Epithelial cell of prostate (primary cell): ENCODE results near the gene TCAIM.

Experiments used
- DNase-seq: peaks from one replicate; pipeline ENCODE4 v3.0.0-alpha.2; 2011; ENCODE audit warnings: low read depth, low spot score
- H3K27ac ChIP-seq: fragments of 450-650 bp; 2 replicates; pipeline ENCODE4 v1.5.1; 2017; ENCODE audit warnings: mild to moderate bottlenecking

Gene TCAIM

DNA sequence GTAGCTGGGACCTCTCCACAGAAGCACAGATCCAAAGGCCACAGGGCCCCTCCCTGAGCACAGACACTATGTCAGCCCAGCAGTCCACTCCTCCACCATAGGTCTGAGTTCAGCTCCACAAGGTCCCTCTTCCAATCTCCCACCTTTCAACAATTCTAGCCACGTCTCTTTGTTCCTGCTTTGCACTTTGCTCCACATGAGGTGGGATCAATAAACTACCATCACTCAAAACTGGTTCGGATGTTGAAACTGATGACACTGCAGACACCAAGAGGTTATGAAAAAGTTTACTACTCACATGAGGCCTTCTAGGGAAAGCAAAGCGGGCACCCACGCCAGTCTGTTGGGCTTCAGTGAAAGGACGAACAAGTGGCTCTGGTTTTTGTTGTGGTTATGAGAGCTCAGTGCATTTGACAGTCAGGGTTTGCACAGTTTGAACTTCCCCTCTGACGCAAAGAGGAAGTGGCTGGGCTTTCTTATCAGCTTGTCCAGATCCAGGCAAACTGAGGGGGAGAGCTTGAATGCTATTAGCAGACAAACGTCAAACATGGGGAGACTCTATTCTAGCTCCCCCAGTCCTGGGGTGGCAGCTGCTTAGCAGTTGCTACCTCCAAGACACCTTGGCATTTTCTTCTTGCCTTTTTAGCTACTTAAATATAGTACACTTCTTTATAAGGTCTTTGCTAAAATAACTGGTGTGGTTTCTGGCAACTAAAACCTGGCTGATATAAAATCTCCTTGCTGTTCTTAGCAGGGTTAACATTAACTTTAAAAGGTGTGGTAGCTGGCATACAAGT, 101.1 kb downstream of the TCAIM start:
- H3K27ac ChIP-seq: no peak overlapping the region
- DNase-seq: no peak

DNA sequence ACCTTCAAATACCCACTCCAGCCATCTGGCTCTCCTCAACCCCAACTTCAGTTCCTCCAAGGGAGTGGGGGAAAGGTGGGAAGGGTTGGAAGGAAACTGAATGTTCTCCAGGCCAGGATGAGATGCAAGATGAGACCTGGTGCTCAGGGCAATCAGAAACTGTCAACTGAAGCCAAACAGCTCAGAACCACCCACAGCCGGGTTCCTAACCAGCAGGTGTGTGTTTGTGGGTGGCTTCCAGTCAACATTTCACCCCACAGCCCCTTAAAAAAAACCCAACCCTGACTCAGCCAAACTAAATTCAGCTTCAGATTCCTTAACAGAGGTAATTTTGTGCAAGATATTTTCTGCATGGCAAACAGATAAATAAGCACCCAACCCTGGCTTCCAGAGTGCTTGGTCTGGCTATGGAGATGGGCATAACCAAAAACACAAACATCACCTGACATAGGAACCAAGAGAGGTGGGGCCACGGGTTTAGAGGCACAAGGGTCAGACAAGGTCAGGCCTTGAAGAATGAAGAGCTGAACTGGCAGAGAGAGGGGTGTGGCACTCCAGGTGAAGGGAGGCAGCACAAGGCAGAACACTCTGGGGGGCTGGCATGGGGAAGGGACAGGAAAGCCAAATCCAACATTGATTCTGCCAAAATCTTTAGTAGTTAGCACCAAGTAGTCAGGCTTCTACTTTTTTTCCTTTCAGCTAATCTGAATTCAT, 104.2 kb downstream of the TCAIM start:
- no peak for DNase-seq
- no peak overlapping the region for H3K27ac ChIP-seq

DNA sequence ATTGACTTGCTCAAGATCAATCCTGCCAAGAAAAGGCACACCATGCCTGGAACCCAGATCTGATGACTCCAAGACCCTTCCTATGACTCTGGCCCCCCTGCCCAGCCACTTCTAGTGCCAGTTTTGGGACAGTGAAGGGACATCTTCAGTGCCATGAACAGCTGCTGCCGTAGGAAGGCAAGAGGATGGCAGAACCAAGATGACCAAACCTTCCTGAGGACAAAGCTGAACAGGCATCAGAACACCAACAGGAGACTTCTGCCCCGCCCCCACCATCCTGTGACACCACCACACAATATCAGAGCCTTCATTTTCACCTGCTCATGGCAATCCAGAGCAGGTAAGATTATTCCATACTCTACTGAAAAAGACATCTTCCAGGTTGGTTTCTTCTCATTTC, 105.9 kb downstream of the TCAIM start:
- DNase-seq: no peak
- H3K27ac ChIP-seq: no peak overlapping the region

DNA sequence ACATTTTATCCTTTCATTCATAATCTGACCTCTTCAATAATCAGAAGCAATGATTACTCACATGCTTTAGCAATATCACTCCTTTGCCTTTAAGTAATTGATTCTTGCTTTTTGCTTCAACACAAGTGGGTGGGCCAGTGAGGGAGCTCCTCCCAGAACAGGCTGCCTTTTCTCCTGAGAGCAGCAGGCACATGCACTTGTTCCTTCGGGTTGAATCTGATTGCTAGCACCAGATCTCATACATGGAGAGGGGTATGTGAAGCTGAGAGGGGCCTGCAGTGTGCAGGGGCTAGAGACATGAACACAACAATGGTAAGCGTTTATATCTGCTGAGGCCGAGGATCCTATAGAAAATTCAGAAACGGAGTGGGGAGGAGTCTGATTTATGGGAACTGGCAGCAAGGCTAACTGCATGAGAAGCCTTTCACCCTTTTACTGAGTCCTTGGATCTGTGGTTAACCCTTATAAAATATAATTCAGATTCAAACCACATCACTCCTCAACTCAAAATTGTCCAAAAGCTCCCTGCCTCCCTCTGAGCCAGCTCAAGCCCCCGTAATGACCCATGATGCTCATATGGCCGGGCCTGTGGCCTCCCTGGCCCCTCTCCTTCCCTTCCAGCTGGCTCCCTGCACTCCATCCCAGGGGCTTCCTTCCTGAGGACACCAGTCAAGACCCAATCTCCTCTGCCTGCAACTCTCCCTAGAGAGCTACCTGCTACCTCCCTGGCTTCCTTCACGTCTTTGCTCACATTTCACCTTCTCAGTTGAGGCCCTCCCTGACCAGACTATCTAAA, 106.5 kb downstream of the TCAIM start:
- no peak overlapping the region for H3K27ac ChIP-seq
- DNase-seq: no peak

DNA sequence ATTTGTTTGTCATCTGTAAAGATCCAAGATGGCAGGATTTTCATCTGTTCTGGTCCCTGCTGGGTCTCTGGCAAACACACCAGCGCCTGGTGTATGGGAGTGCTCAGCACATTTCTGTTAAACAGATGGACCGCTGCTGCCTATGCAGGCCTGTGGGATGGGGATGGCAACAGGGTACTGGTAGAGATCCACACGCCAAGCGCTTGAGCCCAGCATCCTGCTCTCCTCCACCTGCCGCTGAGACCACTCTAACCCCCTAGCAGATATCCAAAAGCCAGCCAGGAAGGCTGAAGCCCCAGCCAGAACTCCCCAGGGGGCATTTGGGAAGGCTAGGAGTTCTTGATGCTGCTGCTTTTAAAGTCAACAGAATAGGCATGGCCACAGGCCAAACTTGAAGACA, 107.2 kb downstream of the TCAIM start:
- DNase-seq: no peak
- no peak overlapping the region for H3K27ac ChIP-seq

DNA sequence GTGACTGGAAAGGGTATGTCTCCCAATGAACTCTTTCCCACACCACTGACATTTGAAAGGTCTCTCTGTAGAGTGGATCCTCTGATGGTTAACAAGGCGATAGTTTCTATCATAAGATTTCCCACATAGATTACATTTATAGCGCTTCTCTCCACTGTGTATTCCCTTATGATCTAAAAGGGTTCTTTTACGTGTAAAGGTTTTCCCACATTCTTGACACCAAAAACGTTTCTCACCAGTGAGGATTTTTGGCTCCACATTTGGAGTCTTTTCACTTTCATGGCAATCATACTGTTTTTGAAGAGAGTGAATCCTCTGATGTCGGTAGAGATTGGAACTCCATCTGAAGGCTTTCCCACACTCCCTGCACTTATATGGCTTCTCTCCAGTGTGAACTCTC, 108.4 kb downstream of the TCAIM start:
- no peak for DNase-seq
- no peak overlapping the region for H3K27ac ChIP-seq

DNA sequence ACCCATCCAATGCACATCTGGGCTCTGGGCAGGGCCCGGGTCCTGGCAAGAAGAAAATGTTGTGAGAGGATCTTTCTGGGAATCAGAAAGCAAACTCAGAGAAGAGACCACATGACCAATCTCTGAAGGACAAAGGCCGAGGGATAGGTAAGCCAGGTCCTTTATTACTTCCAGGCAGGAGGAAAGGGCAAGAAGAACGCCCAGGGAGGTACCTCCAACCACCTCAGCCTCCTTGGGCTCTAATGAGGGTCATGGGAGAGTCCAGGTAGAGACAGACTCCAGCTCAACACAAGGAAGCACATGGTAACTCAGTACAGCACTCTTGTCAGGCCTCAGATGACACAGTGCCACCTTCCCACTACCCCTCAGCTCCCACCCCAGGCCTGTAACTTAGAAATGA, 112.9 kb downstream of the TCAIM start:
- no peak for DNase-seq
- H3K27ac ChIP-seq: no peak overlapping the region

DNA sequence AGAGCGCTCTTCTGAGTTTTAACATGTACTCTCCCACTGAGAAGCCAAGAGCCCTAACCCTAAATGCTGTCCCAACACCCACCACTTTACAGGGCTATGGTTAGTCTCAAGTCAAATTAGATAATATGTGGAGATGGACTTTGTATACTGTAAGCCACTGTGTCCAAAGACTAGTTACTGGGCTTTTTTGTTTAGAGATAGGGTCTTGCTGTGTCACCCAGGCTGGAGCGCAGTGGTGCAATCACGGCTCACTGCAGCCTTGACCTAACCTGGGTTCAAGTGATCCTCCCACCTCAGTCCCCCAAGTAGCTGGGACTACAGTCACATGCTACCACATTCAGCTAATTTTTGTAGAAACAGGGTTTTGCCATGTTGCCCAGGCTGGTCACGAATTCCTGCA, 115.7 kb downstream of the TCAIM start:
- H3K27ac ChIP-seq: no peak overlapping the region
- DNase-seq: no peak

DNA sequence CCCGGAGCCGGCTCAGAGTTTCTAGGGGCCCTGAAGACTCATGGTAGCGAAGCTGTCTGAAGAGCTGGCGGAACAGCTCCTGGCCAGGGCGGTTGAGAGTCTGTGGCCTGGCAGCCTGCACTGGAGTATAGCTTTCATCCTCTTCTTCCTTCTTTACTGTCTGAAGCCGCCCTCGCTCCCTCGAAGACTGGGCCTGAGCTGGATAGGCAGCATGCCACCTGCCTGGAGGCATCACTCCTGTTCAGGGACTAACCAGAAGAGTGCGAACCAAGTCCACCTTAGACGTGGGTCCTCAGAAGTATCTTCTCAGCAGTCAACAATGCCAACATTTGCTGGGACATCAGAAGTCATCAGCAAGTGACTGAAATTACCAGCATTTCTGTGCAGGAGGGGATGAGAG, 116.8 kb downstream of the TCAIM start:
- no peak overlapping the region for H3K27ac ChIP-seq
- no peak for DNase-seq
